GM18909 (cell line): Measurements from ENCODE around the gene TMEM178A.
"Not testable (repeated sequence)": the region's sequence is repeated elsewhere in the genome, so short reads cannot be mapped to it uniquely, and the experiment has no call there.

Experiments
- ATAC-seq: cut with Tn5 transposase; IDR thresholded peaks from one replicate; pipeline ENCODE4 v1.9.1; 2021; ENCODE audit warnings: mild to moderate bottlenecking; ENCODE audit not compliant: unreplicated experiment, poor library complexity

The TMEM178A gene

GRCh38 chr2:39706945-39707344, 41.2 kb downstream of the TMEM178A start:
- no peak for ATAC-seq

- ATAC-seq, result no peak
Measured at GRCh38 chr2:39708003-39708402, 42.3 kb downstream of the TMEM178A start.

DNA sequence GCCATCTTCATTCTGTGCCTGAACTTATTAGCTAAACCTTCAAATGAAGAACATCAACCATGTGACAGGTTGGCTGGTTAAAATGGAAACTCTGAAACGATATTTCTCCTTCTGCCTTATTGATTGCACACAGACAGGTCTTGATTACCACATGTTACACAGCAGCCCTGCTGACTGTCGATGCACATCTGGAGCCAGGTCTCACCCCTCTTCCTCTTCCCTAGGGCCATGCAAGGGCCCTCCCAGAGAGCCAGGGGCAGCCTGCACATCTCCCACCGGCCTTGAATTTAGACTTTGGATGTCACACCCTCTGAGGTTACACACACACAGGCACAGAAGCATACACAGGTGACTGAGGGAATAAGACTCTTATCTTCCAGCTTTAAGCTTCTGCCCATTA, 45.1 kb downstream of the TMEM178A start:
- no peak for ATAC-seq

DNA sequence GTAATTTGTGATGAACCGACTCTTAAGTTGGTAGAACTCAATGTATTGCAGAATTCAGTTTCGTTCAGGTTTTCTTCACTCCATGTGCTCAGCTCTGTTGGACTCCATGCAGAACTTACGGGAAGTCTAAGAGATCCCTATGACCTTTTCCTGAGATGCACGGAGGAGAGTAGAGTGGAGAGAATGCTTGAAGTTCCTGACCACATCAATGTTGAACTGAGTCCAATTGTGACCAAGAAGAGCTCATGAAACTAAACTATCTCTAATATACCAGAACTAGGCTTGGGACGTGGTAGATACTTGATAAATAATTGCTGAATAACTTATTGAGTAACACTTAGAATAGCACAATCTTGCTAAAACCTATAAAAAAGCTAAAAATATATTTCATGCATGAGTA, 47.2 kb downstream of the TMEM178A start:
- no peak for ATAC-seq

DNA sequence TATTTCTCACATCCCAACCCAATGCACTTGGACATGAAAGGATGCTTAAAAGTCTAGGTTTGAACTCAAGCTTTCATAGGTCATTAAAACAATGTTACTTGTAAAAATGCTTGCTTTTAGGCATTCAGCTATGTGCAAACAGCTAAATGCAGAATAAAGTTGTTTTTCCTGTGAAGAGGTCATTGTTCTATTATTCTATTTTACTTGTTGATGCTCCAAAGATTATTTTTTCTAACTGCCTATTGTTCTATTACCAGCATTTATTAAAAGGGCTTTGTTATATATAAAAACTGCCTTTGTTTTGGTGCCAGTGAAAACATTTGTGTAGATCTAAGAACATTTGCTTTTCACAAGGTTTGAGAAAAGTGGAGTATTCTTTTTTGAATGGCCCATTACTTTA, 49.4 kb downstream of the TMEM178A start:
- ATAC-seq, result no peak

- no peak for ATAC-seq
Measured at GRCh38 chr2:39715822-39716221, 50.1 kb downstream of the TMEM178A start.

DNA sequence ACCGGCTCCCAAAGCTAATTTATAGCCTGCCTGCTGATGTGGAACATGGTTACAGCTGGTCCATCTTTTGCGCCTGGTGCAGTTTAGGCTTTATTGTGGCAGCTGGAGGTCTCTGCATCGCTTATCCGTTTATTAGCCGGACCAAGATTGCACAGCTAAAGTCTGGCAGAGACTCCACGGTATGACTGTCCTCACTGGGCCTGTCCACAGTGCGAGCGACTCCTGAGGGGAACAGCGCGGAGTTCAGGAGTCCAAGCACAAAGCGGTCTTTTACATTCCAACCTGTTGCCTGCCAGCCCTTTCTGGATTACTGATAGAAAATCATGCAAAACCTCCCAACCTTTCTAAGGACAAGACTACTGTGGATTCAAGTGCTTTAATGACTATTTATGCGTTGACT, 51.4 kb downstream of the TMEM178A start:
- ATAC-seq, result no peak

- ATAC-seq, result no peak
Measured at GRCh38 chr2:39718483-39718882, 52.8 kb downstream of the TMEM178A start.

- no peak for ATAC-seq
Measured at GRCh38 chr2:39719317-39719716, 53.6 kb downstream of the TMEM178A start.

GRCh38 chr2:39720970-39721369, 55.3 kb downstream of the TMEM178A start:
- ATAC-seq, result no peak

- no peak for ATAC-seq
Measured at GRCh38 chr2:39723497-39723896, 57.8 kb downstream of the TMEM178A start.

DNA sequence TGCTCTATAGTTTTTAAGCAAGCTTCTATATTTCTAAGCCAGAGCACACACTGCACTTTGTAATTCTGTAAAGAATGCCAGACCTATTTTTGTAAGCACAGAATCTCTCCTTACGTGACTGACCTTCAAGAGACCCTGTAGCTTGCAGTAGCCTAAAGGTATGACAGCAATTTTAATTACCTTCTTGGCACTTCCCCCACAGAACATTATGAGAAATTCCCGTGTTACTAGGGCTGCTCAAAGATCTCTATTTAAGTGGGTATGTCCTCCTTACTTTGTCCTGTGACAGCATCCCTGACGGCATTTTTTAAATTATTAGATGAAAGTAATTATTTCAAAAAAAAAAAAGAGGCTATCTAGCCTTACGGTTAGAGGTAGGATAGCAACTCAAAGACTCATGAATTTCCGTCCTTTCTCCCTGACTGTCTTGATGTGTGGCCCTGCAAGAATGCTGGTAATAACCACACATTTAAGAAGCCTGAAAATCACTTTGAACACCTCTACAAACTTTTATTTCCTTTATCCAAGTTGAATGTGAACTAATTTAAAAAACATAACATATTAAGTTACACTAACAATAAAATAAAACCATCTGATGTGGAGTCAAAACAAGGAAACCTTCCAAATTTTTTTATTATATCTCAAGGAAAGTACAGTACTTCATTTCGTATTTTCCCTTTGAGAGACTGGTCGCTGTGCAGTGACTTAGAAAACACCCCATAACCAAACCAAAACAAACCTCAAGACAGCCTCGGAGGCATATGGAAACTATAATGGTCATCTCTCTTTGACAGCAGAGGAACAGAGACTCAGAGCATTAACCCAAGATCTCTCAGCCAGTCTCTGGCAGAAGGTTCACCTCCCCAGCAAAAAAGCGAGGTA, 58.5 kb downstream of the TMEM178A start:
- ATAC-seq, result no peak

DNA sequence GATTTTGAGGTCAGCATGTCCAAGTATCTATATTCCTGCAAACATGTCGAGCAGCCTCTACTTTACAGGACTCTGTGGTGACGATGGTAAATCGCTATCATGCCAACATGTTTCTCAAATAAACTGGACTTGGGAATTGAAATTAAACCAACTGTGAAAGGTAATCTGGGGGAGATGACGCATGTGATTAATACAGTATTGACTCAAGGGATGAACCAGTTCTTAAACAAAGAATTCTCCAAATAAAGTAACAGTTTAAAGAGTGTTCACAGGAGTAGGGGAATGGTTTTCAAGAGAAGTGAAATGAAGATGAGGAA, 59.1 kb downstream of the TMEM178A start:
- ATAC-seq, result no peak

DNA sequence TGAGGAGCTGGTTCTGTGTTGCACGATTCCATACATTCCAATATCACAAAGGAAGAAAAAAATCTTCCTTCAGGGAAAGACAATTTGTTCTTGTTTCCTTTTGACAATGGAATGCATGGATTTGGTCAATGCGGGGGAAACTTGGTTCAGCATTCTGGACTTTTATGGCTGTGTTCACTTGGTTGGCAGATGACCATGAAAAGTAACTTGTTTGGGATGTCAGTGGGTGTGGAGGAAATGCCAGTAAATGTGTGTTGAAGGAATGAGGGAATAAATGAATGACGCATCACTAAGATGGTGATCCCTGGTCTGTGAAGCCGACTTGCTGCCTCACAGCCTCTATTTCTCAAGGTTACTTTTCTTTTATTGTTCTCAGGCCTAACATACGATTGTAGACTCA, 59.7 kb downstream of the TMEM178A start:
- no peak for ATAC-seq

GRCh38 chr2:39728085-39728484, 62.4 kb downstream of the TMEM178A start:
- not testable (repeated sequence) for ATAC-seq

GRCh38 chr2:39728941-39729351, 63.2 kb downstream of the TMEM178A start:
- ATAC-seq, result peak; percentile 58

DNA sequence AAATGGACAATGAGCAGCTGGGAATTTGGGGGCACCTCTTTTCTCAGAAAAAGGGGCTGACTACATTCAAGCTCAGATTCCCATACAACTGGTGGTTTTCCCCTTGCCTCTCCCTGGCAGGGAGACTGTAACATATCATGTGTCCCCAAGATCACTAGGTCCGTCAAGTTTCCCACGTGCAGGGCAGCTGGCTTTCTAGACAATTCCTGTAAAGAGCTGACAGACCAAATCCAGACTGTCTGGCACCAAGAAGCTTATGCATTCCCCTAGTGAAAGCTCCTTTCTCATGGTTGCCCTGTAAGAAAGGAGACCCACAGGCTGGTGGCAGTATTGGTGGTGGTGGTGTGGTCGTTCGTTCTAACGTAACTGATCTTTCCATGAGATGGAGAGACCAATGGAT, 64.6 kb downstream of the TMEM178A start:
- ATAC-seq, result no peak

DNA sequence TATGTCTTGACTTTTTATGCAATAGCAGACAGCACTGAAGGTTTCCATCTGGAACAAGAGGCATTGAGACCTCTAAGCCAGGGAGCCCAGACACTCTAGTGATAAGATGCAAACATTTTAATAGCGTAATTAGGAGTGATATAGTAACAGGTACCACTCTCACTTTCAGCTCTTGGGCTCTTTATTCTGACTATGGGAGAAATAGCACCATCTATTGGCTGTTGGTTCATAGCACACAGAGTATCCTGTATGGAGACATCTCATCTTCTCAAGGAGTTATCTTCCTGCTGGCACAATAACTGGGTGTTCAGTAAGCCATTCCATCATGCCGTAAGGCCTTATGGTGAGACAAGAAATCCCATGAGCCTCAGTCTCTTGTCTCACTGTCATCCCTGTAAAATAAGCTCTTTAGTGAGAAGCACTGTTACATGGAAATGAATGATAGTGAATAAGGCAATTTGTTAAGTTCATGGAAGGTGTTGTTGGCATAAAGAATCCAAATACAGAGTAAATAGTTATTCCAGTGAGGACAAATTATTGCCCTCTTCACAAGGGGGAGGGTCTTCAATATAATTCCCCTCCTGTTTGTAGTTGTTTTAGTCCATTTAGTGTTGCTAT, 65.1 kb downstream of the TMEM178A start:
- ATAC-seq, result peak; percentile 57

GRCh38 chr2:39731546-39731945, 65.8 kb downstream of the TMEM178A start:
- ATAC-seq, result no peak

GRCh38 chr2:39732482-39732881, 66.8 kb downstream of the TMEM178A start:
- no peak for ATAC-seq

- ATAC-seq, result no peak
Measured at GRCh38 chr2:39733070-39733674, 67.5 kb downstream of the TMEM178A start.

DNA sequence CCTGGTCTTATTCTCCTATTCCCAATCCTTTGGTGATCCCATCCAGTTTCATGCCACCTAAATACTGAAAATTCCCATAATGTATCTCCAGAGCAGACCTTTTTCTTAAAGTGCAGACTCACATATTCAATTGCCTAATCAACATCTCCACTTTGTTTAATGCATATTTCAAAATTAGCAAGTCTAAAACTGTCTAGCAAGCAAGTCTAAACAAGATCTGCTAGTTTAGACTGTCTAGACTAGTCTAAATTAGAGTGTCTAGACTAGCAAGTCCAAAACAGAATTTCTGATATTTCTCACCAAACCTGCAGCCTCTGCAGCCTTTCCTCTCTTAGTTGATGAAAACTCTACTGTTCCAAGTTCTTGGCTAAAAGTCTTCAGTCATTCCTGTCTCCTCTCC, 68.7 kb downstream of the TMEM178A start:
- no peak for ATAC-seq
